ENCODE results near the gene CD300E. TPM values are rescaled to one million over a fixed set of nuclear protein-coding genes. Genes with fewer than 3 reads are reported as not detected.

The CD300E gene
- total RNA-seq, 1 donor from 2014 or later = not detected

Other genes with a start within 250 kb of the CD300E start
- gene GPRC5C, start 191.7 kb downstream of the CD300E start, total RNA-seq = 0.42 and 0.54 TPM in 2 replicates
- 14.9 and 15.3 TPM in 2 replicates for gene CD300A, start 157.1 kb downstream of the CD300E start, total RNA-seq
- not detected in 2 replicates for gene CD300LB, start 92.3 kb downstream of the CD300E start, total RNA-seq
- gene CD300C, start 77.6 kb downstream of the CD300E start, total RNA-seq = 0.17 and 0.26 TPM in 2 replicates
- gene CD300H, start 56.2 kb downstream of the CD300E start, total RNA-seq = not detected in 2 replicates
- gene CD300LD, start 31.5 kb downstream of the CD300E start, total RNA-seq = not detected in 2 replicates
- gene CD300LF, start 89.2 kb upstream of the CD300E start, total RNA-seq = not detected in 2 replicates
- gene RAB37, start 113.5 kb upstream of the CD300E start, total RNA-seq = 5.5 and 7.5 TPM in 2 replicates
- 134 and 138 TPM in 2 replicates for gene NHERF1, start 124.9 kb upstream of the CD300E start, total RNA-seq
- 62.7 and 67.6 TPM in 2 replicates for gene NAT9, start 152.6 kb upstream of the CD300E start, total RNA-seq
- gene GRIN2C, start 236.1 kb upstream of the CD300E start, total RNA-seq = 0.05 and 0.19 TPM in 2 replicates
- gene FDXR, start 249.3 kb upstream of the CD300E start, total RNA-seq = 18.8 and 20.5 TPM in 2 replicates

All from activated CD4-positive, alpha-beta T cell treated with anti-CD3 and anti-CD28 coated beads, Interleukin-2, amount 10 ng/mL, durations not matched to agents 24 days and 14 days (primary cell).